Measurements from ENCODE around the gene KCNJ14. TPM values are rescaled to one million over a fixed set of nuclear protein-coding genes. Genes with fewer than 3 reads are reported as not detected.
"Not testable (repeated sequence)": the region's sequence is repeated elsewhere in the genome, so short reads cannot be mapped to it uniquely, and the experiment has no call there.

Gene KCNJ14
- total RNA-seq, 1 experiment from 2014 or later = 1.4 TPM

GRCh38 chr19:48483301-48483700 lies 27.9 kb downstream of the KCNJ14 start:
- no peaks in the 10 kb centered on the region for H3K27me3 ChIP-seq (ENCODE audit: low read length)
- intact Hi-C loops (cut with micrococcal nuclease) = no loop called here
- CTCF ChIA-PET = no interaction called here
- no peak for TF ChIP-seq EZH2 (IDR thresholded peaks at IDR 0.05; ENCODE audit: low read length, unreplicated experiment)
- H2AFZ ChIP-seq (ENCODE audit: low read length) = no peak overlapping the region
- DNase-seq (no peak), ATAC-seq (no peak)
- POLR2A ChIA-PET (ENCODE audit: unreplicated experiment) = no interaction called here
- peaks cover 20% of the 10 kb centered on the region for H3K4me1 ChIP-seq (ENCODE audit: insufficient read depth, low read length)
- no peak overlapping the region for H3K4me3 ChIP-seq (ENCODE audit: low read length)
- H3K9me3 ChIP-seq (ENCODE audit: low read length) = no peaks in the 10 kb centered on the region
- no peak overlapping the region for H3K4me2 ChIP-seq (ENCODE audit: low read length)
- no TSS peak for BruUV-seq (replicated peaks)
- H3K9me2 ChIP-seq (replicated peaks; ENCODE audit: low read length) = no peaks in the 10 kb centered on the region
- H3F3A ChIP-seq (ENCODE audit: low read length, unreplicated experiment) = no peaks in the 10 kb centered on the region
- no peak overlapping the region for H3K9ac ChIP-seq (ENCODE audit: low read length)
- no peaks in the 10 kb centered on the region for H3K36me3 ChIP-seq (ENCODE audit: low read depth, low read length)
- no peaks in the 10 kb centered on the region for H4K20me1 ChIP-seq (ENCODE audit: low read length)
- no peaks in the 10 kb centered on the region for H3K79me2 ChIP-seq (ENCODE audit: low read length)
- H3K27ac ChIP-seq (ENCODE audit: low read length) = no peak overlapping the region

GRCh38 chr19:48484247-48484893 lies 29.0 kb downstream of the KCNJ14 start:
- Histone ChIP-seq H3K79me2 (ENCODE audit: low read length) (no peaks in the 10 kb centered on the region), H3K36me3 (ENCODE audit: low read depth, low read length) (no peaks in the 10 kb centered on the region), H2AFZ (ENCODE audit: low read length) (no peak overlapping the region), H3K9me2 (replicated peaks; ENCODE audit: low read length) (no peaks in the 10 kb centered on the region), H3K27ac (ENCODE audit: low read length) (no peak overlapping the region), H3K4me1 (ENCODE audit: insufficient read depth, low read length) (peaks cover 28% of the 10 kb centered on the region), H3K4me3 (ENCODE audit: low read length) (no peak overlapping the region), H3K27me3 (ENCODE audit: low read length) (no peaks in the 10 kb centered on the region), H4K20me1 (ENCODE audit: low read length) (no peaks in the 10 kb centered on the region), H3K4me2 (ENCODE audit: low read length) (no peak overlapping the region), H3K9ac (ENCODE audit: low read length) (no peak overlapping the region), H3K9me3 (ENCODE audit: low read length) (no peaks in the 10 kb centered on the region), H3F3A (ENCODE audit: low read length, unreplicated experiment) (no peaks in the 10 kb centered on the region)
- ATAC-seq = no peak
- ChIA-PET POLR2A (ENCODE audit: unreplicated experiment) (no interaction called here), CTCF (no interaction called here)
- intact Hi-C loops (cut with micrococcal nuclease) = no loop called here
- no peak for TF ChIP-seq CTCF (conservative IDR thresholded peaks at IDR 0.05; ENCODE audit: low read depth, low read length)
- no peak for TF ChIP-seq EZH2phosphoT487 (IDR thresholded peaks at IDR 0.05; ENCODE audit: borderline replicate concordance, low read length)
- no peak for TF ChIP-seq EZH2 (IDR thresholded peaks at IDR 0.05; ENCODE audit: low read length, unreplicated experiment)
- no peak for DNase-seq
- no TSS peak for BruUV-seq (replicated peaks)

GRCh38 chr19:48484931-48485612 lies 29.7 kb downstream of the KCNJ14 start:
- ATAC-seq = no peak
- Histone ChIP-seq H2AFZ (ENCODE audit: low read length) (no peak overlapping the region), H3K27me3 (ENCODE audit: low read length) (no peaks in the 10 kb centered on the region), H3K36me3 (ENCODE audit: low read depth, low read length) (no peaks in the 10 kb centered on the region), H4K20me1 (ENCODE audit: low read length) (no peaks in the 10 kb centered on the region), H3K9me2 (replicated peaks; ENCODE audit: low read length) (no peaks in the 10 kb centered on the region), H3K4me1 (ENCODE audit: insufficient read depth, low read length) (peaks cover 28% of the 10 kb centered on the region), H3K27ac (ENCODE audit: low read length) (no peak overlapping the region), H3K4me2 (ENCODE audit: low read length) (no peak overlapping the region), H3F3A (ENCODE audit: low read length, unreplicated experiment) (no peaks in the 10 kb centered on the region), H3K9me3 (ENCODE audit: low read length) (no peaks in the 10 kb centered on the region), H3K4me3 (ENCODE audit: low read length) (no peak overlapping the region), H3K79me2 (ENCODE audit: low read length) (no peaks in the 10 kb centered on the region), H3K9ac (ENCODE audit: low read length) (no peak overlapping the region)
- no TSS peak for BruUV-seq (replicated peaks)
- ChIA-PET POLR2A (ENCODE audit: unreplicated experiment) (no interaction called here), CTCF (no interaction called here)
- DNase-seq = no peak
- TF ChIP-seq EZH2phosphoT487 (IDR thresholded peaks at IDR 0.05; ENCODE audit: borderline replicate concordance, low read length) (no peak), CTCF (conservative IDR thresholded peaks at IDR 0.05; ENCODE audit: low read depth, low read length) (no peak), EZH2 (IDR thresholded peaks at IDR 0.05; ENCODE audit: low read length, unreplicated experiment) (no peak)
- intact Hi-C loops (cut with micrococcal nuclease) = no loop called here

GRCh38 chr19:48486706-48487105 lies 31.3 kb downstream of the KCNJ14 start:
- H4K20me1 ChIP-seq (ENCODE audit: low read length); H3K9ac ChIP-seq (ENCODE audit: low read length); H3K36me3 ChIP-seq (ENCODE audit: low read depth, low read length); H2AFZ ChIP-seq (ENCODE audit: low read length); H3F3A ChIP-seq (ENCODE audit: low read length, unreplicated experiment); POLR2A ChIA-PET (ENCODE audit: unreplicated experiment); H3K79me2 ChIP-seq (ENCODE audit: low read length); intact Hi-C loops (cut with micrococcal nuclease); H3K9me3 ChIP-seq (ENCODE audit: low read length); H3K9me2 ChIP-seq (replicated peaks; ENCODE audit: low read length); H3K4me2 ChIP-seq (ENCODE audit: low read length); ATAC-seq; BruUV-seq (replicated peaks); CTCF ChIA-PET; H3K4me3 ChIP-seq (ENCODE audit: low read length); H3K27me3 ChIP-seq (ENCODE audit: low read length): not testable (repeated sequence)
- Histone ChIP-seq H3K4me1 (ENCODE audit: insufficient read depth, low read length) (peaks cover 28% of the 10 kb centered on the region), H3K27ac (ENCODE audit: low read length) (peak overlapping the region; percentile 96)
- peak; percentile 40 for DNase-seq

Measured in PC-3 (cell line).